ENCODE measurements around the gene ZNF575.
"Not testable (repeated sequence)": the region's sequence is repeated elsewhere in the genome, so short reads cannot be mapped to it uniquely, and the experiment has no call there.

The ZNF575 gene

DNA sequence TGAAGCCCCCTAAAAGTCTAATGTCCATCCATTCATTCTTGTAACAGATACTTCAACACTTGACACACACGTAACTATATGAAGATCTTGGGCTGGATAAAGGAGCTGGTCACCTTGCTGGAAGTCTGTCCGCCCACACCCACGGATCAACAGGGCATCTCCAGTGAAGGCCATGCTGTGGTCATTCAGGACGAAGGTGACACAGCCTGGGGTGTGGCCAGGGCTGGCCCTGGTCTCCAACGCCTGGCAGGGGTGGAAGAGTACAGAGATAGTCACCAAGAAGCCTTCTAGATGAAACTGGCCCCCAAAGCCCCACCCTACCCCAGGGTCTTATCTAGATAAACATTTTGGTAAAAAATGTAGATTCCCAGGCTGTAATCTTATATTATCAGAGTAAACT lies 21.7 kb upstream of the ZNF575 start:
- no peak for DNase-seq (ENCODE audit: low spot score)

- DNase-seq (ENCODE audit: low spot score): not testable (repeated sequence)
Observed at GRCh38 chr19:43512399-43512798, 20.6 kb upstream of the ZNF575 start.

DNA sequence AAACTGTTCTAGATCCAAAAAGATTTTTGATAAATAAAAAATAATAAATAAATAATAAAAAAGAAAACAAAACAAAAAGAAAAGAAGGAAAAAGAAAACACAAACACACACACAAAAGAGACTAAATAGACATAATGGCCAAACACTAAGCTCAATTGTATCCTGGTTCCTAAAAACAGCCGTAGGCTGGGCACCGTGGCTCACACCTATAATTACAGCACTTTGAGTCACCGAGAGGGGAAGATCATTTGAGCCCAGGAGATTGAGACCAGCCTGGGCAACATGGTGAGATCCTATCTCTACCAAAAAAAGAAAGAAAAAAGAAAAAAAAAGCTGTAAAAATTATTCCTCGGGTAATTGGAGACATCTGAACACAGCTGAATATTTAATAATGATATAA lies 14.9 kb upstream of the ZNF575 start:
- DNase-seq (ENCODE audit: low spot score): no peak

- DNase-seq (ENCODE audit: low spot score): peak; percentile 81
Observed at GRCh38 chr19:43519436-43520088, 13.4 kb upstream of the ZNF575 start.

GRCh38 chr19:43522929-43523328 lies 10.1 kb upstream of the ZNF575 start:
- DNase-seq (ENCODE audit: low spot score): no peak

- not testable (repeated sequence) for DNase-seq (ENCODE audit: low spot score)
Observed at GRCh38 chr19:43523696-43524095, 9.3 kb upstream of the ZNF575 start.

GRCh38 chr19:43524922-43525835 lies 7.8 kb upstream of the ZNF575 start:
- peak; percentile 45 for DNase-seq (ENCODE audit: low spot score)

- DNase-seq (ENCODE audit: low spot score): no peak
Observed at GRCh38 chr19:43525836-43526771, 6.9 kb upstream of the ZNF575 start.

- DNase-seq (ENCODE audit: low spot score): peak; percentile 69
Observed at GRCh38 chr19:43526884-43527859, 5.8 kb upstream of the ZNF575 start, which contains the start of gene ETHE1. TSS of gene ETHE1 (minus strand) at chr19:43527201. CDS start at chr19:43527177, 24 bp downstream.

- no peak for DNase-seq (ENCODE audit: low spot score)
Observed at GRCh38 chr19:43527860-43528622, 4.9 kb upstream of the ZNF575 start.

- DNase-seq (ENCODE audit: low spot score): no peak
Observed at GRCh38 chr19:43532571-43532961, 422 bp upstream of the ZNF575 start.

GRCh38 chr19:43533546-43534304 lies 737 bp downstream of the ZNF575 start:
- DNase-seq (ENCODE audit: low spot score): peak; percentile 94

- DNase-seq (ENCODE audit: low spot score): no peak
Observed at GRCh38 chr19:43534305-43534815, 1.4 kb downstream of the ZNF575 start.

GRCh38 chr19:43534816-43535761 lies 2.1 kb downstream of the ZNF575 start:
- peak; percentile 24 for DNase-seq (ENCODE audit: low spot score)

GRCh38 chr19:43538922-43539321 lies 5.9 kb downstream of the ZNF575 start:
- DNase-seq (ENCODE audit: low spot score): no peak

GRCh38 chr19:43540381-43540780 lies 7.4 kb downstream of the ZNF575 start:
- no peak for DNase-seq (ENCODE audit: low spot score)

GRCh38 chr19:43541920-43542650 lies 9.1 kb downstream of the ZNF575 start:
- no peak for DNase-seq (ENCODE audit: low spot score)

Measured in CD4-positive, alpha-beta T cell treated with Interleukin-15 for 4 hours (primary cell).